GM19452 (cell line): ENCODE measurements around the gene SHROOM4.
A peak's percentile ranks its signal among the peaks of the same experiment; 100 is the strongest.

ENCODE experiments used
- ATAC-seq: cut with Tn5 transposase; IDR thresholded peaks from one replicate; pipeline ENCODE4 v1.9.1; 2021; ENCODE audit not compliant: unreplicated experiment

SHROOM4 gene

DNA sequence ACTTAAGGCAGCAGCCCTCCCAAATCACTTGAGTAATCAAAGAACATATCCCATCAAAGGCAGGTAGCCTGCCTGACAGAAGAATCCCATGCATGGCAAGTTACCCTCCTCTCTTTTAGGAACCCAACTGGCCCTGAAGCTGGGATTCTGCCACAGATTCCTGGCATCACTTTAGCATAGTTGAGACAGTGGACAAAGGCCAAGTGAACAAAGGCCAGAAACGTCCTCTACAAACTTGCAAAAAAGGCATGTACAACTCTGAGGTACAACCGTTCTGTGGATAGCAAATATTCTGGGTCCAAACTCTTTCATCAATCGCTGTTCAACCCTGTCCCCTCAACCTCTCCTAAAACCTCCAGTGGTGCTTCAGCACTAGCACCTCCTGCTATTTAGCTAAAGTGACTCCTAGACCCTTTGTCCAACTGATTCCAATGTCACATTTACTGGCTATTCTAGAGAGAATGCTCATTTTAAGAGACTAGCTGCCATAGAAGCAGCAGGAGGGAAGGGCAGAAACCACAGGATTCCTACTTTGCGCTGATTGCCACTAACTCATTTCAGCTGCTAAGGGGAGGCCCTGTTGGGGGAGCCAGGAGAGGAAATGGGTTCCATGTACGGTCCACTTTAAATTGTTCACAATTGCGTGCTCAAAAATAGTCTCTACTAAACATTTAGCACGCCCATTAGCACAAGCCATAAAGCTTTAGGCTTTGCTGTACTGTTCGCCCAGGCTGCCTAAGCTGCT lies 105.9 kb downstream of the SHROOM4 start:
- ATAC-seq, result no peak

- no peak for ATAC-seq
These were observed 106.6 kb downstream of the SHROOM4 start for GRCh38 chrX:50707405-50707804.

- no peak for ATAC-seq
These were observed 109.0 kb downstream of the SHROOM4 start for GRCh38 chrX:50705042-50705441.

DNA sequence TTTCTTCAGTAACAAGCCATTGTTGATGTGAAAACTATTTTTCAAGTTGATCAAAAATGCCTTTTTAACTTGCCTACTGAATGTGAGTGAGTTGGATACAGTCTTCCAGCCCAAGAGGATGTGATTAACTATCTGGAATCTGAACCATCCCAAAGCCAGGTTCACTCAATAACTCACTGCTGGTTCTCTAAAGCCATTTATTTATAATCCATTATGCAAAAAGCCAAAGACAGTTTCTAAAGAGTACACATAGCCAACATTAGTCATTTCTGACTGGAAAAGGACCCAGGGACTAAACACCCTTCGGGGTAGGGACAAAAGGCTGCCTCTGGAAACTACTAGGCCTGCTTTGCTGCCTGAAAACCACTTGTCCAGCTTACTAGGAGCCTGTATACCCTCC lies 109.6 kb downstream of the SHROOM4 start:
- ATAC-seq, result no peak

DNA sequence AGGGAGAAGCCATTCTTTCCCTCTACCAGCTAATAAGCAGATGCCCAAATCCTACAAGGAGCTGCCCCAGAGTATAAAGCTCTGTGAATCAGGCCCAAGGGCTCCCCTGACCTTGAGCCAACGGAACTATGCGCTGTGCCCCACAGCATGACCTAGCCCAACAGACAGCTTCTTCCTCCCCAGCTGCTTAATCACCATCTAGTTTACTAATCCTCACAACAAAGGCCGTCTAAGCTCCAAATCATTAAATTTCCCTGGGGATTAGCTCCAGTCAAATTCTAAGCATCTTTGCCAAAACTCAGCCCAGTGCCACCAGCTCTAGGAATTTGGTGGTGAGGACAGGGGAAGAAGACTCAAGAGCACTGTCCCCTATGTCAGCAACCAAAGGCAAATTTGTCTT lies 113.1 kb downstream of the SHROOM4 start:
- no peak for ATAC-seq

- no peak for ATAC-seq
These were observed 115.0 kb downstream of the SHROOM4 start for GRCh38 chrX:50698944-50699343.

GRCh38 chrX:50697691-50698090 lies 116.3 kb downstream of the SHROOM4 start:
- no peak for ATAC-seq

DNA sequence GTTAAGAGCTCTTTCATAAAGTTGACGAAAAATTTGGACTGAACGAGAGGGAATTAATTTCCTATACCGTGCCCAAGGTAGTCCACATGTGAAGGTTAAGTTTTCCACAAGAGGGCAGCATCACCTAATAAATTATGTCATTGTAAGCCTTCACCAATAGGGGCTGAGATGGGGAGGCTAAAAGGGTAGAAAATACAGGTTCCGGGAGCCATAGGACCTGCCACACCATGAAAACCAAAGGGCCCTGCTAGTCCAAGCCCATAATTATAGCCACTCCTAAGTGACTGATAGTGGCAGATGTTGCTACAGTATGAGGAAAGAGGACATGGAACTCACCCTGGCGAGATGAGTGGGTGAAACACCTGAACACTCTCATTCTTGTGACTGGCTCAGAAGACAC lies 122.2 kb downstream of the SHROOM4 start:
- peak; percentile 83 for ATAC-seq

GRCh38 chrX:50684871-50685270 lies 129.1 kb downstream of the SHROOM4 start:
- no peak for ATAC-seq

GRCh38 chrX:50680990-50681389 lies 133.0 kb downstream of the SHROOM4 start:
- ATAC-seq, result no peak

GRCh38 chrX:50677789-50678188 lies 136.2 kb downstream of the SHROOM4 start:
- no peak for ATAC-seq

- ATAC-seq, result no peak
These were observed 142.3 kb downstream of the SHROOM4 start for GRCh38 chrX:50671661-50672060.

DNA sequence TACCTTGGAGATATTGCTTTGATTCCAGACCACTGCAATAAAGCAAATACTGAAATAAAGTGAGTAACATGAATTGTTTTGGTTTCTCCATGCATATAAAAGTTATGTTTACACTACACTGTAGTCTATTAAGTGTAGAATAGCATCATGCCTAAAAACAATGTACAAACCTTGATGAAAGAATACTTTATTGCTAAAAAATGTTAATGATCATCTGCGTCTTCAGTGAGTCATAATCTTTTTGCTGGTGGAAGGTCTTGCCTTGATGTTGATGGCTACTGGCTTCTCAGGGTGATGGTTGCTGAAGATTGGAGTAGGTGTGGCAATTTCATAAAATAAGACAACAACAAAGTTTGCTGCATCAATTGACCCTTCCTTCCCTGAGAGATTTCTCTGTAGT lies 145.1 kb downstream of the SHROOM4 start:
- ATAC-seq, result no peak

GRCh38 chrX:50648156-50648555 lies 165.8 kb downstream of the SHROOM4 start:
- ATAC-seq, result no peak

GRCh38 chrX:50644496-50644895 lies 169.5 kb downstream of the SHROOM4 start:
- no peak for ATAC-seq

DNA sequence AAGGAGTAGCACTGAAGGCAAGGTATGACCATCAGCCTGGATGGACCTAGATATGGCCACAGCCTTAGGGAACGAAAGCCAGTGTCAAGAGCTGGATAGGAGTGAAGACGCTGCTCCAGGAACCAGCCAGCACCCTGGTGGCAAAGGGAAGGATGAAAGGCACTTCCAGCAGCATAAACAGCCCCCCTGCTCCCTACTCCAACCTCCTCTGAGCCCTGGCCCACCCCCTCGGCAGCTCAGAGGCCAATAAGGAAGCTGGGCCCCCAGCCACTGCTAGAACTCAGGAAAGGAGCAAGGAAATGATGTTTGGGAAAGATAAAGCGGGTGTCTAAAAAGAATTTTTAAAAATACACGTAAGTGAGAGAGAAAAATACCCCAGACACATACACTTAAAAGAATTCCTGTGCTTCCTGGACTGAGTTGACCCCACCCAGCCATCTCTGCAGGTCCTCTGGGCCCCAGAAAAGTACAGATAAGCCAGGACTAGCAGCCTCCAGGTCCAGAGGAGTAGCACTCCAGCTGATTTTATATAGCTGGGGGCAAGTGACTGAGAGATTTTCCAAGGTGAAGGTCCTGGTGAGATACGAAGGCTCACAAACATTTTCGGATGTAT lies 170.4 kb downstream of the SHROOM4 start:
- ATAC-seq, result no peak

DNA sequence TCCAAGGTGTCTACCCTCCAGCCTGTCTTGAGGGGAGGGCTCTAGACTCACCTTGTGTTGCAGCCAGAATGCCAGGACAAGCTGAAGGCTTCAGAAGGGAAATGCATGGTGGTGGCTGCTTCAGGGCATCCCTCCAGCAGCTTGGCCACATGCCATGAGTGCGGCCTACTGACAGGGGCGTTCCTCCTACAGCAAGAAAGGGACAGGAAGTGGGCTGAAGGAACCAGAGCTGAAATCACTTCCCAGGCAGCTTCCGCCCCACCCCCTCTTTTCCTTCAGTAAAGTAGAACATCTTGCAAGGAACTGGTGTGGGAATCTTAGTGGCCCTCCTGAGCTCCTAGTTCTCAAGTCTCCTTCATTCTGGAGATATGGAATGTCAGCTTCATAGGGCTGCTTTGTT lies 175.9 kb downstream of the SHROOM4 start:
- no peak for ATAC-seq

DNA sequence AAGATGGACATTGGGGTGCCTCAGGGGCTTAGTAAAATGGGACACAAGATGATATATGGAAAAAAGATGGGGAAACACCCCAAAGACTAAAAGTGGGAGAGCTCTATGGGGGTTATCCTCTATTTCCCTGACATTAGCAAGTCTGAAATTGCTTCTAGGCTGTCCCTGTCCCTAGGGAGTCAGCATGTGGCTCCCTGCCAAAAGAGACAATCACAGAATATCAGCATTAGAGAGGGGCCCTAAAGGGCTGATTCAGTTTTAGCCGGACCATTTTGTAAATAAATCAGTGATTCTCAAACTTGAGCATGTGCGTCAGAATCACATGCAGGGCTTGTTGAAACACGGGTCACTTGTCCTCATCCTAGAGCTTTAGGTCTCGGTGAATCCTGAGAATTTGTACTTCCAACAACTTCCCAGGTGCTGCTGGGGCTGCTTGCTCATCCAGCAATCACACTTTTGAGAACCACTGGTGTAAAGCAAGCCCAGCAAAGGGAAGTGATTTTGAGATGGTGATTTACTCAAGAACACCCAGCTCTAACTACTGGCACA lies 178.1 kb downstream of the SHROOM4 start:
- ATAC-seq, result no peak

DNA sequence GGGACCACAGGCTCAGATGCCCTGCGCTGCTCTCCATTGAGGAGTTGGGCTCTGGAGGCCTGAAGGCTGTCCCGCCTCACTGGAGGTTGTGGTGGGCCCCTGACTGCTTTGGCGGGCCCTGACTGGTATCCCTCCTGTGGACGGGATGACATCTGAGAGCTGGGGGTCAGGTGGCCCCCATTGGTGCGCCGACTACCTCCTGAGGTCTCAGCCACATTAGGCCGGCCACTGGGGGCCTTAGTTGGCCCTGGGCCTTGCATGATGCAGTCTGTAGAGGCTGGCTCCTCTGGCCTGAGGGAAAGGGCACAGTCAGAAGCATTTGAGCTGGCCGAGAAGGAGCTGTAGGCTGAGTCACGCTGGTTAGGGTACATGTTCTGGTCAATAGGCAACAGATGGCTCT lies 178.8 kb downstream of the SHROOM4 start:
- ATAC-seq, result no peak

DNA sequence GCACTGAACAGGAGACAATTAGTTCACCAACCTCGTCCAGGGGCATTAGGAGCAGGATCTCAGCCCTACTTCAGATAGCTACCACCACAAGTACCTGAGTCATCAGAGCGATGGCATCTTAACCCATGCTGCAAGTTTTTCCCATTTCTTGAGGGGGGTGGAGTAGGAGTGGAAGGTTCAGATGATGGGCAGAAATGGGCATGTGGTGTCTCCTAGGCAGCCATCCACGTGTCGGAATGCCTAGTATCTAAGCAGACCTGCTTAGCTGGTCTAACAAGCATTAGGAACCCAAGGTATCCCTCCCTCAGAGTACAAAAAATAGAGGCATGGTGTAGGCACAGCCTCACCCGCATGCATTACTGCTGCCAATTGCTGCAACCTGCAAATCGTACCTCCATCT lies 184.2 kb downstream of the SHROOM4 start:
- ATAC-seq, result no peak

GRCh38 chrX:50627696-50628095 lies 186.3 kb downstream of the SHROOM4 start:
- ATAC-seq, result no peak

GRCh38 chrX:50626432-50626831 lies 187.6 kb downstream of the SHROOM4 start:
- ATAC-seq, result no peak

- ATAC-seq, result no peak
These were observed 191.2 kb downstream of the SHROOM4 start for GRCh38 chrX:50622751-50623150.
